ENCODE measurements around the gene SEC16A. TPM values are rescaled to one million over a fixed set of nuclear protein-coding genes. Genes with fewer than 3 reads are reported as not detected.
"Not testable (repeated sequence)": the region's sequence is repeated elsewhere in the genome, so short reads cannot be mapped to it uniquely, and the experiment has no call there.

The SEC16A gene
- polyA plus RNA-seq, 6 donors from 2014 or later = 10.3 to 35.2 (median 20.0) TPM

- Mint-ChIP-seq H3K36me3 (peaks cover 0 to 8% of the 10 kb centered on the region in 2 donors), H3K27me3 (no peaks in the 10 kb centered on the region), H3K27ac (peak overlapping the region; percentile 38 to 97 (median 92)), H3K9me3 (no peaks in the 10 kb centered on the region), H3K4me3 (peak overlapping the region; percentile 84 to 94 (median 92)), H3K4me1 (peaks cover 36 to 64% (median 39%) of the 10 kb centered on the region in 3 donors)
- peak; percentile 27 to 38 for ATAC-seq (ENCODE audit: low read depth in 2 of 2)
- DNase-seq = peak; percentile 28
Measured at GRCh38 chr9:136409557-136410455, 73.0 kb downstream of the SEC16A start.

- H3K9me3 Mint-ChIP-seq = no peaks in the 10 kb centered on the region
- no peak for ATAC-seq (ENCODE audit: low read depth in 2 of 2)
- DNase-seq = no peak
- peak overlapping the region in 1 of 6 donors; percentile 72 for H3K27ac Mint-ChIP-seq
- peaks cover 0 to 8% of the 10 kb centered on the region in 2 donors for H3K36me3 Mint-ChIP-seq
- H3K27me3 Mint-ChIP-seq = no peaks in the 10 kb centered on the region
- peaks cover 46 to 79% (median 49%) of the 10 kb centered on the region in 3 donors for H3K4me1 Mint-ChIP-seq
- peak overlapping the region in 6 of 8 donors; percentile 9 to 92 (median 64) for H3K4me3 Mint-ChIP-seq
Measured at GRCh38 chr9:136407911-136408310, 74.9 kb downstream of the SEC16A start.

DNA sequence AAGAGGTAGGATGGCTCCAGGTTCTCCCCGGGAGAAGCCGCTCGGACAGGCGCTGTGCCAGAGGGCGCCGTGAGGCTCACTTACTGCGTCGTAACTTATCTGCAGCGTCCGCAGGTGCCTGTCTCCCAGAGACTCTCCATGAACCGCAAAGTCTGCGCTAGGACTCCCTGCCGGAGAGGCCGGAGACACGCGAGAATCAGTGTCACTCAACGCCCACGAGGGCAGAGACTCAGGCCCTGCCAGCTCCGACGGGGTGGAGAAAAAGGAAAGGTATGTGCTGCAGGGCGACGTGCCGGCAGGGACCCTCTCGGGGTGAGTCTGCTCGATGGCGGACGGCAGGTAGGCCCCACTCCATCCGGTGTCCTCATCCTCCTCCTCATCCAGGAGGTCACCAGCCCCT is 75.8 kb downstream of the SEC16A start:
- peak overlapping the region in 2 of 8 donors; percentile 38 to 44 for H3K4me3 Mint-ChIP-seq
- ATAC-seq (ENCODE audit: low read depth in 2 of 2); H3K27me3 Mint-ChIP-seq; H3K9me3 Mint-ChIP-seq; H3K36me3 Mint-ChIP-seq; DNase-seq: not testable (repeated sequence)
- peak overlapping the region in 2 of 6 donors; percentile 11 to 69 for H3K27ac Mint-ChIP-seq
- peaks cover 46 to 79% (median 55%) of the 10 kb centered on the region in 3 donors for H3K4me1 Mint-ChIP-seq

DNA sequence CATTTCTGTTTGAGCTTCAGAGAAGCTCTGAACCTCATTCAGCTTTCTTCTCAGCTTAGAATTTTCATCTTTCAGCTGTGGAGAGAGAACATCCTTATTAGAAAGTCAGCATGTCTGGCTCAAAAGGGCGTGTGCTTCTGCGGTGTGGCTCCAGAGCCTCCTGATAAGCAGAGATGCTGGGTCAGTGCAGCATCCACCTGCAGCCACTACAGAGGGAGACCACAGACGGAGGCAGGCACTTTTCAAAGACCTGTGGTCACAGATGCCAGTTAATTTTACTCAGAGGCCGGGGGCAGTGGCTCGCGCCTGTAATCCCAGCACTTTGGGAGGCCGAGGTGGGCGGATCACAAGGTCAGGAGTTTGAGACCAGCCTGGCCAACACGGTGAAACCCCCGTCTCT is 76.9 kb downstream of the SEC16A start:
- not testable (repeated sequence) for H3K27me3 Mint-ChIP-seq; ATAC-seq (ENCODE audit: low read depth in 2 of 2); H3K27ac Mint-ChIP-seq; DNase-seq; H3K9me3 Mint-ChIP-seq; H3K36me3 Mint-ChIP-seq
- Mint-ChIP-seq H3K4me3 (peak overlapping the region in 4 of 8 donors; percentile 51 to 83 (median 74)), H3K4me1 (peaks cover 39 to 77% (median 47%) of the 10 kb centered on the region in 3 donors)

DNA sequence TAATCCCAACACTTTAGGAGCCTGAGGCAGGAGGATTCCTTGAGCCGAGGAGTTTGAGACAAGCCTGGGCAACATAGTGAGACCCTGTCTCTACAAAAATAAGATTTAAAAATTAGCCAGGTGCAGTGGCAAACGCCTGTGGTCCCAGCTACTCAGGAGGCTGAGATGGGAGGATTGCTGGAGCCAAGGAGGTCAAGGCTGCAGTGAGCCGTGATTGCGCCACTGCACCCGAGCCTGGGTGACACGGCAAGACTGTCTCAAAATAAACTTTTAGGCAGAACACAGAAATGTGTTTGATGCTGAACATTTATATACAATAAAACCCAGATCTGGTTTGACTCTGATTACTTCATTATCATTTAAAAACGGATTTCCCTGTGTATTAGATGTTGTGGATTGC is 77.4 kb downstream of the SEC16A start:
- H3K4me1 Mint-ChIP-seq = peaks cover 38 to 73% (median 46%) of the 10 kb centered on the region in 3 donors
- DNase-seq (no peak), ATAC-seq (ENCODE audit: low read depth in 2 of 2) (no peak)
- no peaks in the 10 kb centered on the region for H3K27me3 Mint-ChIP-seq
- peak overlapping the region in 5 of 8 donors; percentile 5 to 83 (median 79) for H3K4me3 Mint-ChIP-seq
- H3K9me3 Mint-ChIP-seq = no peaks in the 10 kb centered on the region
- H3K36me3 Mint-ChIP-seq = peaks cover 0 to 8% of the 10 kb centered on the region in 2 donors
- peak overlapping the region in 3 of 6 donors; percentile 32 to 93 (median 86) for H3K27ac Mint-ChIP-seq

GRCh38 chr9:136404801-136405136 is 78.1 kb downstream of the SEC16A start:
- Mint-ChIP-seq H3K9me3 (no peaks in the 10 kb centered on the region), H3K27me3 (no peaks in the 10 kb centered on the region), H3K4me1 (peaks cover 32 to 70% (median 42%) of the 10 kb centered on the region in 3 donors), H3K36me3 (peaks cover 0 to 8% of the 10 kb centered on the region in 2 donors), H3K4me3 (peak overlapping the region; percentile 66 to 79 (median 68)), H3K27ac (peak overlapping the region; percentile 86 to 94 (median 90))
- ATAC-seq (ENCODE audit: low read depth in 2 of 2) = no peak
- DNase-seq = no peak

GRCh38 chr9:136403915-136404800 is 78.7 kb downstream of the SEC16A start:
- peak overlapping the region; percentile 86 to 95 (median 90) for H3K27ac Mint-ChIP-seq
- DNase-seq (no peak), ATAC-seq (ENCODE audit: low read depth in 2 of 2) (no peak)
- peaks cover 31 to 67% (median 40%) of the 10 kb centered on the region in 3 donors for H3K4me1 Mint-ChIP-seq
- H3K36me3 Mint-ChIP-seq = peaks cover 0 to 8% of the 10 kb centered on the region in 2 donors
- peak overlapping the region; percentile 66 to 80 (median 70) for H3K4me3 Mint-ChIP-seq
- no peaks in the 10 kb centered on the region for H3K9me3 Mint-ChIP-seq
- H3K27me3 Mint-ChIP-seq = no peaks in the 10 kb centered on the region

DNA sequence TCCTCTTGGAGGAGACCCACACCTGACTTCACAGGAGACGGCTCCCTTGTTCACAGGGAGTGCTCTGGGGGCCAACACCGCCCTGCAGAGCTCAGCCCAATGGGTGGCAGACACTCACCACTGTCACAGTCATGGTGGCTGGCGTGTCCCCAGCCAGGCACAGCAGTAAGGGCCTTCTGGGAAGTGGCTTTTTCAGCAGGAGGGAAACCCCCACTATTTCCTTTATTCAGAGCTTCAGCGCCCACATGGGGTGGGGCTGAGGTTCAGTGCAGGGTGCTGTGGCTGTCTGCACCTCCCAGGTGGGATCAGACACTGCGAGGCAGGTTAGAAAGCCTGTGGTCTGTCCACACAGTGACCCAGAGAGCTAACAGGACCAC is 79.3 kb downstream of the SEC16A start:
- H3K27ac Mint-ChIP-seq = peak overlapping the region; percentile 66 to 94 (median 86)
- DNase-seq = peak; percentile 51
- no peaks in the 10 kb centered on the region for H3K27me3 Mint-ChIP-seq
- no peaks in the 10 kb centered on the region for H3K9me3 Mint-ChIP-seq
- peak; percentile 78 to 81 for ATAC-seq (ENCODE audit: low read depth in 2 of 2)
- H3K36me3 Mint-ChIP-seq = peaks cover 0 to 2% of the 10 kb centered on the region in 2 donors
- peaks cover 32 to 67% (median 40%) of the 10 kb centered on the region in 3 donors for H3K4me1 Mint-ChIP-seq
- peak overlapping the region in 7 of 8 donors; percentile 23 to 80 (median 72) for H3K4me3 Mint-ChIP-seq

- no peak for ATAC-seq (ENCODE audit: low read depth in 2 of 2)
- no peak for DNase-seq
- Mint-ChIP-seq H3K36me3 (no peaks in the 10 kb centered on the region), H3K27me3 (no peaks in the 10 kb centered on the region), H3K4me3 (peak overlapping the region in 4 of 8 donors; percentile 24 to 66 (median 54)), H3K4me1 (peaks cover 25 to 62% (median 42%) of the 10 kb centered on the region in 3 donors), H3K9me3 (no peaks in the 10 kb centered on the region), H3K27ac (peak overlapping the region in 4 of 6 donors; percentile 28 to 83 (median 56))
Measured at GRCh38 chr9:136402067-136402466, 80.8 kb downstream of the SEC16A start.

DNA sequence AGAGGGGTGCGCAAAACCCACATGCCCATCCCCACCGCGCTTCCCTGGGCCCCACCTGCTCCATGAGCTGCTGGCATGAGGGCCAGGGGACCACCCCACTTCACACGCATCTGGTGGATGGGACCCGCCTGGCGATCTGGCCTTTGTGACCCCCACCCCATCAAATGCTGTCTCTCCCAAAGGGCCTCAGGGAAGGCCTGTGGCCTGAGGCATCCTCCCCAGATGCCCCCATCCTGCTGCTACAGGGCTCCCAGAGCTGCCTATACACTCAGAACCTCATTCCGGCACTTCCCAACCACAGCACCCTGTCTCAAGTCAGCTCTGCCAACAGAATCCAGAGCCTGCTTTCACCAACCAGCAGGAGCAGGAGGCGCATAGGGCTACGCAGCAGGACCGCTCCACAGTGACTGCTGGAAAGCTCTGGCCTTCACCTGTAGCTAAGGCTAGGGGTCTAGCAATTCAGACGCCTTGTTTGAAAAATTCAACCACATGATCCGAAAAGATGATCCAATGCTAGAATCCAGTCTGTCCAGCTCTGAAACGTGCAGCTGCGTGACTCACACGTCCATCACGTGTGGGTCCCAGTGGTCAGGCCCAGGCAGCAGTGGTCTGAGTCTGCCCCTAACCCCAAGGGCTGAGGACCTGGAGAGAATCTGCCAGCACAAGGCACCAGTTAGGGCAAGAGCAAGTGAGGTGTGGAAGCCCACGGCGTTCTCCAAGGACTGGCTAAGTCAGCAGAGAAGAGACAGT is 81.5 kb downstream of the SEC16A start:
- peak overlapping the region in 4 of 6 donors; percentile 80 to 89 (median 82) for H3K27ac Mint-ChIP-seq
- ATAC-seq (ENCODE audit: low read depth in 2 of 2) = no peak
- DNase-seq = no peak
- no peaks in the 10 kb centered on the region for H3K36me3 Mint-ChIP-seq
- no peaks in the 10 kb centered on the region for H3K9me3 Mint-ChIP-seq
- H3K27me3 Mint-ChIP-seq = no peaks in the 10 kb centered on the region
- peak overlapping the region in 5 of 8 donors; percentile 41 to 94 (median 76) for H3K4me3 Mint-ChIP-seq
- H3K4me1 Mint-ChIP-seq = peaks cover 25 to 59% (median 42%) of the 10 kb centered on the region in 3 donors

GRCh38 chr9:136400038-136400834 is 82.6 kb downstream of the SEC16A start, which contains the start of gene SNAPC4:
Gene SNAPC4 (minus strand): TSS chr9:136400170. CDS start chr9:136398428, 1,742 bp downstream.
- DNase-seq = peak; percentile 86
- Mint-ChIP-seq H3K27me3 (no peaks in the 10 kb centered on the region), H3K4me3 (peak within 1 kb of the TSS; percentile 80 to 94 (median 88)), H3K4me1 (peaks cover 25 to 50% (median 41%) of the 10 kb centered on the region in 3 donors), H3K36me3 (no peaks in the 10 kb centered on the region), H3K27ac (peak within 1 kb of the TSS in 5 of 6 donors; percentile 62 to 94 (median 85)), H3K9me3 (no peaks in the 10 kb centered on the region)
- peak; percentile 73 to 77 for ATAC-seq (ENCODE audit: low read depth in 2 of 2)

Data from naive B cell (primary cell).